Liver (tissue), 9 donors: ENCODE measurements around the gene LHFPL2. TPM values are rescaled to one million over a fixed set of nuclear protein-coding genes. Genes with fewer than 3 reads are reported as not detected.

Experiments
- DNase-seq: peaks from one replicate; pipeline ENCODE4 v3.0.0-alpha.2; 2017; ENCODE audit warnings: low spot score
- H3K27ac ChIP-seq, 2 donors: one replicate each; pipeline ENCODE4 v1.7.0; 2013; ENCODE audit warnings: inconsistent platforms in 2 of 2, low read length in 2 of 2, control low read depth in 1 of 2, low read depth in 1 of 2, mild to moderate bottlenecking in 1 of 2
- H3K27me3 ChIP-seq, 4 donors: one replicate each; pipeline versions ENCODE4 v1.6.1 to v1.7.0; 2013; ENCODE audit warnings: low read length in 3 of 4, inconsistent platforms in 1 of 4, mild to moderate bottlenecking in 1 of 4, moderate library complexity in 1 of 4; ENCODE audit not compliant: control insufficient read depth in 4 of 4, insufficient read depth in 4 of 4
- H3K36me3 ChIP-seq, 4 donors: one replicate each; pipeline versions ENCODE4 v1.6.1 to v1.7.0; 2013; ENCODE audit warnings: low read length in 3 of 4, mild to moderate bottlenecking in 3 of 4, low read depth in 1 of 4, moderate library complexity in 1 of 4; ENCODE audit not compliant: control insufficient read depth in 4 of 4, insufficient read depth in 3 of 4
- H3K4me1 ChIP-seq, 4 donors: one replicate each; pipeline versions ENCODE4 v1.6.1 to v1.7.0; 2013; ENCODE audit warnings: low read length in 3 of 4, mild to moderate bottlenecking in 3 of 4, moderate library complexity in 1 of 4; ENCODE audit not compliant: control insufficient read depth in 4 of 4, insufficient read depth in 4 of 4
- H3K4me3 ChIP-seq, 3 donors: one replicate each; pipeline versions ENCODE4 v1.6.1 to v1.7.0; 2013; ENCODE audit warnings: low read length in 3 of 3, control low read depth in 1 of 3, low read depth in 1 of 3, mild to moderate bottlenecking in 1 of 3
- H3K9ac ChIP-seq, 2 donors: one replicate each; pipeline ENCODE4 v1.7.0; 2013; ENCODE audit warnings: low read length in 2 of 2, mild to moderate bottlenecking in 2 of 2, moderate library complexity in 2 of 2, control low read depth in 1 of 2, low read depth in 1 of 2
- H3K9me3 ChIP-seq, 4 donors: one replicate each; pipeline versions ENCODE4 v1.6.1 to v1.7.0; 2013; ENCODE audit warnings: low read length in 3 of 4; ENCODE audit not compliant: control insufficient read depth in 4 of 4
- EGR1 ChIP-seq, 2 donors: IDR thresholded peaks; 2 replicates each; pipeline ENCODE4 v1.6.1; 2016 to 2018; ENCODE audit warnings: antibody characterized with exemption in 2 of 2, low read depth in 2 of 2
- FOXA1 ChIP-seq: IDR thresholded peaks from 2 replicates; pipeline ENCODE4 v1.6.1; 2016; ENCODE audit warnings: antibody characterized with exemption
- FOXA2 ChIP-seq: IDR thresholded peaks from 2 replicates; pipeline ENCODE4 v1.6.1; 2016; ENCODE audit warnings: antibody characterized with exemption
- HNF4A ChIP-seq, 2 donors: conservative IDR thresholded peaks; 2 replicates each; pipeline ENCODE4 v1.6.1; 2016; ENCODE audit warnings: antibody characterized with exemption in 2 of 2, mild to moderate bottlenecking in 2 of 2
- HNF4G ChIP-seq: IDR thresholded peaks from 2 replicates; pipeline ENCODE4 v1.6.1; 2016; ENCODE audit warnings: antibody characterized with exemption
- JUND ChIP-seq, 2 donors: IDR thresholded peaks; 2 replicates each; pipeline ENCODE4 v1.6.1; 2016; ENCODE audit warnings: antibody characterized with exemption in 2 of 2
- NR2F2 ChIP-seq: IDR thresholded peaks from 2 replicates; pipeline ENCODE4 v1.6.1; 2016; ENCODE audit warnings: antibody characterized with exemption
- RXRA ChIP-seq, 2 donors: IDR thresholded peaks; 2 replicates each; pipeline ENCODE4 v1.6.1; 2017 to 2018; ENCODE audit warnings: antibody characterized with exemption in 2 of 2, mild to moderate bottlenecking in 1 of 2
- YY1 ChIP-seq: IDR thresholded peaks from 2 replicates; pipeline ENCODE4 v1.6.1; 2016; ENCODE audit warnings: antibody characterized with exemption, mild to moderate bottlenecking
- ZBTB33 ChIP-seq: IDR thresholded peaks from 2 replicates; pipeline ENCODE4 v1.6.1; 2016; ENCODE audit warnings: antibody characterized with exemption
- WGBS: extraction: QIAGEN DNeasy Blood & Tissue Kit; methylation state at CpG from one replicate; pipeline ENCODE4 v1.1.7; 2013; 5-methylcytosine and 5-hydroxymethylcytosine counted together
- polyA plus RNA-seq, 2 donors: library from polyadenylated mRNA; stranded (reverse) in 1 of 2; unstranded in 1 of 2; fragments of 200-250 nt in 1 of 2; fragments of >200 nt in 1 of 2; fragmentation: Nextera tagmentation in 1 of 2; extraction: Ambion mirVana in 1 of 2; gene quantifications; one replicate each; pipeline versions ENCODE4 v1.2.1 to v1.2.3, GENCODE V29; 2013 to 2015
- total RNA-seq, 2 donors: library from RNA; depleted of rRNA; stranded (reverse); fragments of >200 nt; gene quantifications; one replicate each; pipeline ENCODE4 v1.2.3, GENCODE V29; 2014
- TF ChIP-seq, protein P1 (sequence below): IDR thresholded peaks from 2 replicates; pipeline ENCODE4 v1.6.1; 2016; ENCODE audit warnings: antibody characterized with exemption
- TF ChIP-seq, protein P2 (sequence below): IDR thresholded peaks from 2 replicates; pipeline ENCODE4 v1.6.1; 2016; ENCODE audit warnings: antibody characterized with exemption
- TF ChIP-seq, protein P3 (sequence below): IDR thresholded peaks from 2 replicates; pipeline ENCODE4 v1.6.1; 2016; ENCODE audit warnings: antibody characterized with exemption, mild to moderate bottlenecking
- donor health status: healthy.
- donor health status: healthy.
- donor health status: healthy.
- donor health status: healthy.
- donor health status: healthy.

Gene LHFPL2
- total and polyA plus RNA-seq, 4 donors: 1.6 to 9.4 (median 5.6) TPM

- TF ChIP-seq, protein P1, sequence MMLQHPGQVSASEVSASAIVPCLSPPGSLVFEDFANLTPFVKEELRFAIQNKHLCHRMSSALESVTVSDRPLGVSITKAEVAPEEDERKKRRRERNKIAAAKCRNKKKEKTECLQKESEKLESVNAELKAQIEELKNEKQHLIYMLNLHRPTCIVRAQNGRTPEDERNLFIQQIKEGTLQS: no peak
- TF ChIP-seq FOXA1: no peak
- TF ChIP-seq JUND (IDR thresholded peaks at IDR 0.05): no peak
- TF ChIP-seq RXRA (IDR thresholded peaks at IDR 0.05): no peak
- TF ChIP-seq ZBTB33: no peak
Observed at GRCh38 chr5:78618303-78618702, 30.3 kb downstream of the LHFPL2 start (continued).

- no peaks in the 10 kb centered on the region for H3K4me1 ChIP-seq
- TF ChIP-seq, protein P2, sequence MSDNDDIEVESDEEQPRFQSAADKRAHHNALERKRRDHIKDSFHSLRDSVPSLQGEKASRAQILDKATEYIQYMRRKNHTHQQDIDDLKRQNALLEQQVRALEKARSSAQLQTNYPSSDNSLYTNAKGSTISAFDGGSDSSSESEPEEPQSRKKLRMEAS: no peak
- TF ChIP-seq HNF4A (conservative IDR thresholded peaks at IDR 0.05): no peak
- TF ChIP-seq FOXA2: no peak
- no peak for TF ChIP-seq NR2F2
- TF ChIP-seq, protein P3, sequence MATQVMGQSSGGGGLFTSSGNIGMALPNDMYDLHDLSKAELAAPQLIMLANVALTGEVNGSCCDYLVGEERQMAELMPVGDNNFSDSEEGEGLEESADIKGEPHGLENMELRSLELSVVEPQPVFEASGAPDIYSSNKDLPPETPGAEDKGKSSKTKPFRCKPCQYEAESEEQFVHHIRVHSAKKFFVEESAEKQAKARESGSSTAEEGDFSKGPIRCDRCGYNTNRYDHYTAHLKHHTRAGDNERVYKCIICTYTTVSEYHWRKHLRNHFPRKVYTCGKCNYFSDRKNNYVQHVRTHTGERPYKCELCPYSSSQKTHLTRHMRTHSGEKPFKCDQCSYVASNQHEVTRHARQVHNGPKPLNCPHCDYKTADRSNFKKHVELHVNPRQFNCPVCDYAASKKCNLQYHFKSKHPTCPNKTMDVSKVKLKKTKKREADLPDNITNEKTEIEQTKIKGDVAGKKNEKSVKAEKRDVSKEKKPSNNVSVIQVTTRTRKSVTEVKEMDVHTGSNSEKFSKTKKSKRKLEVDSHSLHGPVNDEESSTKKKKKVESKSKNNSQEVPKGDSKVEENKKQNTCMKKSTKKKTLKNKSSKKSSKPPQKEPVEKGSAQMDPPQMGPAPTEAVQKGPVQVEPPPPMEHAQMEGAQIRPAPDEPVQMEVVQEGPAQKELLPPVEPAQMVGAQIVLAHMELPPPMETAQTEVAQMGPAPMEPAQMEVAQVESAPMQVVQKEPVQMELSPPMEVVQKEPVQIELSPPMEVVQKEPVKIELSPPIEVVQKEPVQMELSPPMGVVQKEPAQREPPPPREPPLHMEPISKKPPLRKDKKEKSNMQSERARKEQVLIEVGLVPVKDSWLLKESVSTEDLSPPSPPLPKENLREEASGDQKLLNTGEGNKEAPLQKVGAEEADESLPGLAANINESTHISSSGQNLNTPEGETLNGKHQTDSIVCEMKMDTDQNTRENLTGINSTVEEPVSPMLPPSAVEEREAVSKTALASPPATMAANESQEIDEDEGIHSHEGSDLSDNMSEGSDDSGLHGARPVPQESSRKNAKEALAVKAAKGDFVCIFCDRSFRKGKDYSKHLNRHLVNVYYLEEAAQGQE: no peak
- no peak for TF ChIP-seq JUND (IDR thresholded peaks at IDR 0.05)
- no peak for TF ChIP-seq HNF4G
- TF ChIP-seq RXRA (IDR thresholded peaks at IDR 0.05): no peak
- no peak for TF ChIP-seq YY1
- H3K9me3 ChIP-seq: peaks cover 0 to 4% (median 1%) of the 10 kb centered on the region in 4 donors
- H3K9ac ChIP-seq: no peak overlapping the region
- H3K36me3 ChIP-seq: no peaks in the 10 kb centered on the region
- DNase-seq: no peak
- no peak overlapping the region for H3K4me3 ChIP-seq
- 85% methylated on average over 1 of the region's 1 CpG for WGBS
- H3K27me3 ChIP-seq: no peaks in the 10 kb centered on the region
- H3K27ac ChIP-seq: no peak overlapping the region
Observed at GRCh38 chr5:78615697-78616096, 32.9 kb downstream of the LHFPL2 start.

GRCh38 chr5:78614816-78615215 is 33.8 kb downstream of the LHFPL2 start:
- H3K36me3 ChIP-seq: no peaks in the 10 kb centered on the region
- H3K9me3 ChIP-seq: no peaks in the 10 kb centered on the region
- no peaks in the 10 kb centered on the region for H3K4me1 ChIP-seq
- no peak for DNase-seq
- no peaks in the 10 kb centered on the region for H3K27me3 ChIP-seq
- H3K9ac ChIP-seq: no peak overlapping the region
- no peak overlapping the region for H3K4me3 ChIP-seq
- TF ChIP-seq NR2F2 (no peak), EGR1 (IDR thresholded peaks at IDR 0.05; ENCODE audit: low read depth in 2 of 2) (no peak), RXRA (IDR thresholded peaks at IDR 0.05) (no peak), YY1 (no peak), FOXA1 (no peak)
- TF ChIP-seq, protein P2: no peak
- TF ChIP-seq, protein P3: no peak
- H3K27ac ChIP-seq: no peak overlapping the region
